ENCODE data around the gene SLC24A3.

GRCh38 chr20:19712721-19713260, 500.3 kb downstream of the SLC24A3 start:
- no peak for TF ChIP-seq CTCF (conservative IDR thresholded peaks at IDR 0.05)
- TF ChIP-seq EZH2 (IDR thresholded peaks at IDR 0.05; ENCODE audit: low read depth): no peak

Data from PC-9 (cell line).